ENCODE results near the gene KCNS3.

DNA sequence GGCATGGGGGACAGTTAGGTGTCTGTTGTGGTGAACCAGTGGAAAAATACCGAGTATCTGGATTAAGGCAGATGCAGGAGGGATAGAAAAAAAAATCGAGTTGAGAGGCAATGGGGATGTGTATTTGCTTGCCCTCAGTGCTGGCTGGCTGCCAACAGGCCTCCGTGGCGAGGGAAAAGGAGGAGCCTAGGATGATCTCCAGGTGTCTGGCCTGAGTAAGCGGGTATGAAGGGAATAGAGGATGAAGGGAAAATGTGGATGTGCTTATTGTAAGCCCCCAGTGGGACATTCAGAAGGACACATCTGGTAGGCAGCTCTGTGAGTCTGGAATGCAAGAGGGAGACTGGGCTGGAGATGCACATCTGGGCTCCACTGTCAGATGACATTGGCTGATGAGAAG, 22.8 kb downstream of the KCNS3 start:
- TF ChIP-seq, protein P1, sequence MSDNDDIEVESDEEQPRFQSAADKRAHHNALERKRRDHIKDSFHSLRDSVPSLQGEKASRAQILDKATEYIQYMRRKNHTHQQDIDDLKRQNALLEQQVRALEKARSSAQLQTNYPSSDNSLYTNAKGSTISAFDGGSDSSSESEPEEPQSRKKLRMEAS (IDR thresholded peaks at IDR 0.05) = no peak
- TF ChIP-seq TEAD4 (IDR thresholded peaks at IDR 0.05) = no peak
- TF ChIP-seq, protein P2, sequence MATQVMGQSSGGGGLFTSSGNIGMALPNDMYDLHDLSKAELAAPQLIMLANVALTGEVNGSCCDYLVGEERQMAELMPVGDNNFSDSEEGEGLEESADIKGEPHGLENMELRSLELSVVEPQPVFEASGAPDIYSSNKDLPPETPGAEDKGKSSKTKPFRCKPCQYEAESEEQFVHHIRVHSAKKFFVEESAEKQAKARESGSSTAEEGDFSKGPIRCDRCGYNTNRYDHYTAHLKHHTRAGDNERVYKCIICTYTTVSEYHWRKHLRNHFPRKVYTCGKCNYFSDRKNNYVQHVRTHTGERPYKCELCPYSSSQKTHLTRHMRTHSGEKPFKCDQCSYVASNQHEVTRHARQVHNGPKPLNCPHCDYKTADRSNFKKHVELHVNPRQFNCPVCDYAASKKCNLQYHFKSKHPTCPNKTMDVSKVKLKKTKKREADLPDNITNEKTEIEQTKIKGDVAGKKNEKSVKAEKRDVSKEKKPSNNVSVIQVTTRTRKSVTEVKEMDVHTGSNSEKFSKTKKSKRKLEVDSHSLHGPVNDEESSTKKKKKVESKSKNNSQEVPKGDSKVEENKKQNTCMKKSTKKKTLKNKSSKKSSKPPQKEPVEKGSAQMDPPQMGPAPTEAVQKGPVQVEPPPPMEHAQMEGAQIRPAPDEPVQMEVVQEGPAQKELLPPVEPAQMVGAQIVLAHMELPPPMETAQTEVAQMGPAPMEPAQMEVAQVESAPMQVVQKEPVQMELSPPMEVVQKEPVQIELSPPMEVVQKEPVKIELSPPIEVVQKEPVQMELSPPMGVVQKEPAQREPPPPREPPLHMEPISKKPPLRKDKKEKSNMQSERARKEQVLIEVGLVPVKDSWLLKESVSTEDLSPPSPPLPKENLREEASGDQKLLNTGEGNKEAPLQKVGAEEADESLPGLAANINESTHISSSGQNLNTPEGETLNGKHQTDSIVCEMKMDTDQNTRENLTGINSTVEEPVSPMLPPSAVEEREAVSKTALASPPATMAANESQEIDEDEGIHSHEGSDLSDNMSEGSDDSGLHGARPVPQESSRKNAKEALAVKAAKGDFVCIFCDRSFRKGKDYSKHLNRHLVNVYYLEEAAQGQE (IDR thresholded peaks at IDR 0.05; ENCODE audit: low read depth) = no peak
- TF ChIP-seq FOXM1 (IDR thresholded peaks at IDR 0.05; ENCODE audit: borderline replicate concordance, low read depth) = no peak
- TF ChIP-seq, protein P3, sequence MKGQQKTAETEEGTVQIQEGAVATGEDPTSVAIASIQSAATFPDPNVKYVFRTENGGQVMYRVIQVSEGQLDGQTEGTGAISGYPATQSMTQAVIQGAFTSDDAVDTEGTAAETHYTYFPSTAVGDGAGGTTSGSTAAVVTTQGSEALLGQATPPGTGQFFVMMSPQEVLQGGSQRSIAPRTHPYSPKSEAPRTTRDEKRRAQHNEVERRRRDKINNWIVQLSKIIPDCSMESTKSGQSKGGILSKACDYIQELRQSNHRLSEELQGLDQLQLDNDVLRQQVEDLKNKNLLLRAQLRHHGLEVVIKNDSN (IDR thresholded peaks at IDR 0.05) = no peak
- TF ChIP-seq CEBPB (IDR thresholded peaks at IDR 0.05) = no peak
